HepG2 (cell line): Measurements from ENCODE around the gene HAPLN1. TPM values are rescaled to one million over a fixed set of nuclear protein-coding genes. Genes with fewer than 3 reads are reported as not detected.

Experiments used
- ATAC-seq: fragments of 200-7000 bp; cut with Tn5 transposase; 3 replicates; pipeline ENCODE4 v1.9.1; 2020; ENCODE audit warnings: mild to moderate bottlenecking, moderate library complexity
- BruUV-seq: library from RNA; stranded (reverse); fragments of 400-500 nt; replicated peaks from 2 replicates; lab custom pipeline; 2021; lab: Mats Ljungman, UMichigan
- CTCF ChIA-PET: fragments of 300-600 bp; formaldehyde crosslinking; extraction: SDS; loops from one replicate; lab custom pipeline; 2021; ENCODE audit warnings: low total read pairs, inconsistent platforms, low intra/inter-chr PET ratio; lab: Yijun Ruan, JAX
- POLR2A ChIA-PET: fragments of 350-600 bp; sonication (Branson Sonifier 250); formaldehyde crosslinking; loops from one replicate; lab custom pipeline; 2020; ENCODE audit warnings: antibody characterized with exemption, inconsistent platforms; lab: Yijun Ruan, JAX
- DNase-seq: peaks from one replicate; pipeline ENCODE4 v3.0.0-alpha.2; 2015; ENCODE audit warnings: low spot score
- FAIRE-seq: peaks from 3 replicates; lab custom pipeline; 2011; peaks lifted over from hg19 to GRCh38; lab: Jason Lieb, UNC
- H2AFZ ChIP-seq: one replicate; pipeline ENCODE4 v1.6.1; 2011; ENCODE audit warnings: low read length, inconsistent platforms
- H3K27ac ChIP-seq: fragments of 300-600 bp; 3 replicates; pipeline ENCODE4 v1.8.0; 2011; ENCODE audit warnings: mixed run types, mild to moderate bottlenecking, mixed read lengths, low read length, inconsistent platforms; ENCODE audit not compliant: insufficient read depth; ENCODE audit errors: extremely low read length
- H3K27me3 ChIP-seq, 2 experiments: fragments of 200-600 bp in 1 of 2; 2 replicates in 1 of 2; 3 replicates in 1 of 2; pipeline versions ENCODE4 v1.6.0 to v1.8.0; 2011; ENCODE audit warnings: low read length in 2 of 2, mild to moderate bottlenecking in 2 of 2, moderate library complexity in 2 of 2, inconsistent platforms in 1 of 2; ENCODE audit not compliant: insufficient read depth in 2 of 2, control insufficient read depth in 1 of 2
- H3K36me3 ChIP-seq, 2 experiments: fragments of 200-600 bp in 1 of 2; replicated peaks in 1 of 2; 2 replicates in 1 of 2; 3 replicates in 1 of 2; pipeline versions ENCODE4 v1.5.1 to v1.8.0; 2011; ENCODE audit warnings: low read length in 2 of 2, inconsistent platforms in 1 of 2; ENCODE audit not compliant: insufficient read depth in 2 of 2, control insufficient read depth in 1 of 2
- H3K4me1 ChIP-seq: 2 replicates; pipeline ENCODE4 v1.5.1; 2012; ENCODE audit warnings: low read length, inconsistent platforms; ENCODE audit not compliant: insufficient read depth
- H3K4me2 ChIP-seq: 2 replicates; pipeline ENCODE4 v1.6.0; 2011; ENCODE audit warnings: low read depth, low read length, inconsistent platforms
- H3K4me3 ChIP-seq, 3 experiments: fragments of 200-600 bp in 1 of 3; sonication (generic), shearing (Covaris generic) in 1 of 3; replicated peaks in 1 of 3; 2 replicates each; pipeline ENCODE4 v1.5.1; 2011 to 2016; ENCODE audit warnings: low read length in 3 of 3, inconsistent platforms in 2 of 3, low read depth in 2 of 3, mild to moderate bottlenecking in 2 of 3, control low read depth in 1 of 3, mixed read lengths in 1 of 3; ENCODE audit not compliant: insufficient read depth in 1 of 3
- H3K79me2 ChIP-seq: one replicate; pipeline ENCODE4 v1.6.1; 2011; ENCODE audit warnings: low read length, inconsistent platforms; ENCODE audit not compliant: insufficient read depth
- H3K9ac ChIP-seq: 2 replicates; pipeline ENCODE4 v1.6.0; 2011; ENCODE audit warnings: mild to moderate bottlenecking, low read depth, low read length, inconsistent platforms; ENCODE audit not compliant: insufficient read depth
- H3K9me3 ChIP-seq: 2 replicates; pipeline ENCODE4 v1.5.1; 2012; ENCODE audit warnings: mild to moderate bottlenecking, low read length
- H4K20me1 ChIP-seq: 2 replicates; pipeline ENCODE4 v1.6.0; 2011; ENCODE audit warnings: inconsistent platforms, mild to moderate bottlenecking, low read length, moderate library complexity; ENCODE audit not compliant: insufficient read depth
- JUN ChIP-seq: sonication (generic); formaldehyde crosslinking; IDR thresholded peaks from 2 replicates; pipeline ENCODE4 v1.4.0; 2020; ENCODE audit warnings: mild to moderate bottlenecking, missing genetic modification reagents
- MIER3 ChIP-seq: IDR thresholded peaks from 2 replicates; pipeline ENCODE4 v1.6.1; 2016; ENCODE audit warnings: missing compliant biosample characterization, borderline replicate concordance
- SUZ12 ChIP-seq: fragments of 150-350 bp; IDR thresholded peaks from 2 replicates; pipeline ENCODE4 v1.6.1; 2014; ENCODE audit warnings: low read depth, low read length
- ZNF639 ChIP-seq: conservative IDR thresholded peaks from 2 replicates; pipeline ENCODE4 v1.6.1; 2018; ENCODE audit warnings: missing genetic modification reagents
- ZNF800 ChIP-seq: sonication (generic); formaldehyde crosslinking; IDR thresholded peaks from 2 replicates; pipeline ENCODE4 v1.4.0; 2020; ENCODE audit warnings: missing genetic modification reagents
- ZNF891 ChIP-seq: sonication (generic); formaldehyde crosslinking; IDR thresholded peaks from 2 replicates; pipeline ENCODE4 v1.5.0; 2020; ENCODE audit warnings: mild to moderate bottlenecking, missing genetic modification reagents
- WGBS: methylation state at CpG from one replicate; pipeline ENCODE4 v1.1.6; 2017; ENCODE audit warnings: low lambda C conversion rate; 5-methylcytosine and 5-hydroxymethylcytosine counted together
- in situ Hi-C: cut with HindIII; loops from 2 replicates; pipeline ENCODE4 v1.10.0; 2017; ENCODE audit warnings: low pct_unique_long_range_greater_than_20kb; ENCODE audit not compliant: extremely low pct_ligation_motif_present
- intact Hi-C: fragments of 100-400 bp; cut with micrococcal nuclease; formaldehyde crosslinking; loops from one replicate; pipeline ENCODE4 v1.10.0; 2022; ENCODE audit not compliant: unreplicated experiment
- polyA plus RNA-seq, 8 experiments: library from polyadenylated mRNA; depleted of rRNA in 3 of 8; stranded (reverse) in 7 of 8; unstranded in 1 of 8; fragments of >200 nt; fragmentation: Illumina TruSeq in 4 of 8; extraction: Trizol in 4 of 8; gene quantifications; 2 replicates each; pipeline versions ENCODE4 v1.2.1 to v1.2.3, GENCODE V29; 2011 to 2016; ENCODE audit warnings: low read depth in 4 of 8, missing spikeins in 1 of 8, mixed read lengths in 1 of 8; ENCODE audit not compliant: insufficient read depth in 1 of 8
- total RNA-seq, 5 experiments: library from RNA; depleted of rRNA; stranded (reverse); fragments of >200 nt; fragmentation: Illumina TruSeq; extraction: Trizol; gene quantifications; 2 replicates each; pipeline ENCODE4 v1.2.3, GENCODE V29; 2016; ENCODE audit warnings: low read depth in 1 of 5

Gene HAPLN1
- total and polyA plus RNA-seq, 2 of the 13 experiments (the other 11 are each of a cell fraction or from before 2014, with no cell fraction given), result not detected

- Histone ChIP-seq H2AFZ (no peak overlapping the region), H3K36me3 (no peaks in the 10 kb centered on the region), H3K9me3 (no peaks in the 10 kb centered on the region), H3K4me3 (no peak overlapping the region), H3K4me1 (no peaks in the 10 kb centered on the region), H3K4me2 (no peak overlapping the region), H3K27me3 (no peaks in the 10 kb centered on the region), H3K9ac (no peak overlapping the region), H3K27ac (no peak overlapping the region), H3K79me2 (no peaks in the 10 kb centered on the region), H4K20me1 (no peaks in the 10 kb centered on the region)
- no peak for FAIRE-seq
- ChIA-PET CTCF (no interaction called here), POLR2A (no interaction called here)
- BruUV-seq, result no TSS peak
- WGBS, result 48% methylated on average over 1 of the region's 1 CpG
- no peak for ATAC-seq
- TF ChIP-seq ZNF639 (CRISPR knock-in tag) (no peak), SUZ12 (no peak), JUN (no peak), ZNF891 (CRISPR knock-in tag) (no peak), ZNF800 (CRISPR knock-in tag) (no peak), MIER3 (CRISPR knock-in tag) (no peak)
- no peak for DNase-seq
- intact Hi-C loops (no loop called here), in situ Hi-C loops (loop anchor here (25.0 kb wide), 2 partner anchors 379 to 1329 kb away; no protein-coding TSS in a partner anchor)
These were observed 12.5 kb downstream of the HAPLN1 start for GRCh38 chr5:83708170-83708569.
